WERI-Rb-1 (cell line): Measurements from ENCODE around the gene CBFA2T3.

ENCODE experiments used
- DNase-seq: peaks from one replicate; pipeline ENCODE4 v3.0.0-alpha.2; 2020
- H3K27ac ChIP-seq: fragments of 250-450 bp; sonication (Bioruptor Pico); 2 replicates; pipeline ENCODE4 v1.5.1; 2020; ENCODE audit warnings: mild to moderate bottlenecking, moderate library complexity
- H3K27me3 ChIP-seq: fragments of 250-450 bp; sonication (Bioruptor Pico); 2 replicates; pipeline ENCODE4 v1.5.1; 2021; ENCODE audit warnings: mild to moderate bottlenecking, low read depth, moderate library complexity; ENCODE audit not compliant: insufficient read depth, severe bottlenecking
- H3K36me3 ChIP-seq: fragments of 250-450 bp; sonication (Bioruptor Pico); 2 replicates; pipeline ENCODE4 v1.5.1; 2020; ENCODE audit warnings: mild to moderate bottlenecking, moderate library complexity
- H3K4me3 ChIP-seq: 2 replicates; pipeline ENCODE4 v1.5.1; 2011; ENCODE audit warnings: low read depth, mild to moderate bottlenecking, control low read depth, low read length
- H3K9me3 ChIP-seq: fragments of 250-450 bp; sonication (Bioruptor Pico); 2 replicates; pipeline ENCODE4 v1.5.1; 2021; ENCODE audit warnings: mild to moderate bottlenecking, moderate library complexity; ENCODE audit not compliant: severe bottlenecking
- TF ChIP-seq, protein P1 (sequence below): IDR thresholded peaks from 2 replicates; pipeline ENCODE4 v1.5.1; 2011; ENCODE audit warnings: low read depth, mild to moderate bottlenecking, control low read depth, inconsistent platforms, low read length

CBFA2T3 gene

DNA sequence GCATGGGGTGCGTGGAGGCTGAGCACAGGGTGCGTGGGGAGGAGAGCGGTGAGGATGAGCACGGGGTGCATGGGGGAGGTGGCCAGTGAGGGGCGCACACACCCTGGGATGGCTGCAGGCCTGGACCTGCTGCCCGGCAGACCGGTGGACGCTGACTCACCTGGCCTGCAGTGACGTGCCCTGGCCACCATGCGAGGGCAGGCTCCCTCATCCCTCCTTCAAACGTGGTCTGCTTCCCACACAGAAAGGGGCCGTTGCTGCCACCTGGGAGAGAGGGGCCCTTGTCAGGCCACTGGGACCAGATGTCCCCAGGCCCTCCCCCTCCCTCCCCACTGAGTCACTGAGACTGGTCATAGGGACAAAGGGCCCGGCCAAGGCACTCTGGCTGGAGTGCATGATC lies 145.2 kb downstream of the CBFA2T3 start:
- Histone ChIP-seq H3K36me3 (no peaks in the 10 kb centered on the region), H3K27ac (no peak overlapping the region), H3K4me3 (no peak overlapping the region), H3K27me3 (no peaks in the 10 kb centered on the region), H3K9me3 (no peaks in the 10 kb centered on the region)
- TF ChIP-seq, protein P1, sequence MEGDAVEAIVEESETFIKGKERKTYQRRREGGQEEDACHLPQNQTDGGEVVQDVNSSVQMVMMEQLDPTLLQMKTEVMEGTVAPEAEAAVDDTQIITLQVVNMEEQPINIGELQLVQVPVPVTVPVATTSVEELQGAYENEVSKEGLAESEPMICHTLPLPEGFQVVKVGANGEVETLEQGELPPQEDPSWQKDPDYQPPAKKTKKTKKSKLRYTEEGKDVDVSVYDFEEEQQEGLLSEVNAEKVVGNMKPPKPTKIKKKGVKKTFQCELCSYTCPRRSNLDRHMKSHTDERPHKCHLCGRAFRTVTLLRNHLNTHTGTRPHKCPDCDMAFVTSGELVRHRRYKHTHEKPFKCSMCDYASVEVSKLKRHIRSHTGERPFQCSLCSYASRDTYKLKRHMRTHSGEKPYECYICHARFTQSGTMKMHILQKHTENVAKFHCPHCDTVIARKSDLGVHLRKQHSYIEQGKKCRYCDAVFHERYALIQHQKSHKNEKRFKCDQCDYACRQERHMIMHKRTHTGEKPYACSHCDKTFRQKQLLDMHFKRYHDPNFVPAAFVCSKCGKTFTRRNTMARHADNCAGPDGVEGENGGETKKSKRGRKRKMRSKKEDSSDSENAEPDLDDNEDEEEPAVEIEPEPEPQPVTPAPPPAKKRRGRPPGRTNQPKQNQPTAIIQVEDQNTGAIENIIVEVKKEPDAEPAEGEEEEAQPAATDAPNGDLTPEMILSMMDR = peak; percentile 49
- DNase-seq = peak; percentile 37

DNA sequence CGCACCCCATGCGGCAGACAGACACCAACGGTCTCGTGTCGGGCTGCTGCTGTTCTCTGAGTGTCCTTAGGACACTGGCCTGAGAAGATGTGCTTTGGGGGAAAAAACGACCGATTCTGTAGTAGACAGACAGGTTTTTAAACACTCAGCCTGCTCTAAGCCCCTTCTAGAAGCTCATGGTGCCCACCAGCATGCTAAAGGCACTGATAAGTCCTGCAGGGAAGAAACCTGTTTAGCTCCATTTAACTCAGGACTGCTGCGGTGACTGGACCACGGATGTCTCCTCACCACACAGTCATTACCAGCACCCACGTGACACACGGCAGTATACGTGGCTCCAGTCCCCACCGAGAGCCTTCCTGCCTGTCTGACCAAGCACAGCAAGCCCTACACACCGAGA lies 146.2 kb downstream of the CBFA2T3 start:
- H3K27me3 ChIP-seq = no peaks in the 10 kb centered on the region
- no peaks in the 10 kb centered on the region for H3K36me3 ChIP-seq
- TF ChIP-seq, protein P1 = no peak
- no peak overlapping the region for H3K27ac ChIP-seq
- H3K4me3 ChIP-seq = no peak overlapping the region
- no peak for DNase-seq
- no peaks in the 10 kb centered on the region for H3K9me3 ChIP-seq

DNA sequence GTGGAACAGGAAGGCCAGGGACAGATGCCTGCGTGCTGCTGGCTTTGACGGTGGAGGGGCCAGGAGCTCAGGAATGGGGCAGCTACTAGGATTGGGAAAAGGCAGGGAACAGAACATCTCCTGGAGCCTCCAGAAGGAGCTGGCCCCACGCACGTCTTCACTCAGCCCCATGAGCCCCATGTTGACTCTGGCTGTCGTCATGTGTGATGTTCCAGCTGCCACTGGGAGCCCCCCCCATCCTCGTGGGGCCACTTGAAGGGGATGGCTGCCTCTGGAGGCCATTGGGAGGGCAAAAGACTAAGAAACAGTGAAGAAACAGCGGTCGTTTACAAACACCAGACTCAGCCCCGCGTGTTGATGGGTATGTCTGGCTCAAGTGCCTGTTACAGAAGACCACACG lies 146.7 kb downstream of the CBFA2T3 start:
- TF ChIP-seq, protein P1 = no peak
- H3K36me3 ChIP-seq = no peaks in the 10 kb centered on the region
- no peak overlapping the region for H3K4me3 ChIP-seq
- H3K27ac ChIP-seq = no peak overlapping the region
- no peaks in the 10 kb centered on the region for H3K27me3 ChIP-seq
- DNase-seq = no peak
- no peaks in the 10 kb centered on the region for H3K9me3 ChIP-seq

DNA sequence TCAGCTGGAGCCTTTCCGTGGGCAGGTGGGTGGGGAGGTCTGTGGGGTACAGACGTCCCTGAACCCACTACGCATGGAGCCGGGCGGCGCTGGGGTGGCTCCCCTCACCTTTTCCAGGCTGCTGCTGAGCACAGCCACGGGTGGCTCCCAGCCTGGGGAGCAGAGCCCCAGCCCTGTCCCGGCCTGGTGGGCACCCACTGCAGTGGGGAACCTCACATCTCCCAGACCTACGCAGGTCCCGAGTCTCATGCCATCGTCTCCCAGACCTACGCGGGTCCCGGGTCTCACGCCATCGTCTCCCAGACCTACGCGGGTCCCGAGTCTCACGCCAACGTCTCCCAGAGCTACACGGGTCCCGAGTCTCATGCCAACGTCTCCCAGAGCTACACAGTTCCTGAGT lies 148.3 kb downstream of the CBFA2T3 start:
- TF ChIP-seq, protein P1 = no peak
- no peaks in the 10 kb centered on the region for H3K9me3 ChIP-seq
- H3K4me3 ChIP-seq = no peak overlapping the region
- no peak overlapping the region for H3K27ac ChIP-seq
- no peaks in the 10 kb centered on the region for H3K36me3 ChIP-seq
- H3K27me3 ChIP-seq = no peaks in the 10 kb centered on the region
- no peak for DNase-seq

DNA sequence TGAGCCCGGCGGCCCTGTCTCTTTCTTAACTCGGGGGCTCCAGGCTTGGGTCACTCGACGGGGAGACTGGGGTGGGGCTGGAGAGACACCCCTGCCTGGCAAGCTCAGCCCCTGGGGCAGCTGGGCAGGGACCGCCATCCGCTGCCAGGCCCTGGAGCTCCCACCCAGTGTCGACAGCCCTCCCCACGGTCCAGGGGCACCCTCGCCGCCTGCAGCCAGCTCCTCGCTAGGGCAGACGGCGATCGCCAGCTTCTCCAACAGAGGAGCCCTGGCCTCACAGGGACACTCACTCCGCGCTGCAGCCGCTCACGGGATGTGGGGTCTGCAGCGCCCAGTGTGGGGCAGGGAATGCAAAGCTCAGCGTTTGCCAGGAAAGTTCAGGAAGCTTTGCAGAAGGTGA lies 149.3 kb downstream of the CBFA2T3 start:
- Histone ChIP-seq H3K9me3 (no peaks in the 10 kb centered on the region), H3K27me3 (no peaks in the 10 kb centered on the region), H3K27ac (no peak overlapping the region), H3K36me3 (no peaks in the 10 kb centered on the region), H3K4me3 (no peak overlapping the region)
- DNase-seq = no peak
- TF ChIP-seq, protein P1 = no peak

DNA sequence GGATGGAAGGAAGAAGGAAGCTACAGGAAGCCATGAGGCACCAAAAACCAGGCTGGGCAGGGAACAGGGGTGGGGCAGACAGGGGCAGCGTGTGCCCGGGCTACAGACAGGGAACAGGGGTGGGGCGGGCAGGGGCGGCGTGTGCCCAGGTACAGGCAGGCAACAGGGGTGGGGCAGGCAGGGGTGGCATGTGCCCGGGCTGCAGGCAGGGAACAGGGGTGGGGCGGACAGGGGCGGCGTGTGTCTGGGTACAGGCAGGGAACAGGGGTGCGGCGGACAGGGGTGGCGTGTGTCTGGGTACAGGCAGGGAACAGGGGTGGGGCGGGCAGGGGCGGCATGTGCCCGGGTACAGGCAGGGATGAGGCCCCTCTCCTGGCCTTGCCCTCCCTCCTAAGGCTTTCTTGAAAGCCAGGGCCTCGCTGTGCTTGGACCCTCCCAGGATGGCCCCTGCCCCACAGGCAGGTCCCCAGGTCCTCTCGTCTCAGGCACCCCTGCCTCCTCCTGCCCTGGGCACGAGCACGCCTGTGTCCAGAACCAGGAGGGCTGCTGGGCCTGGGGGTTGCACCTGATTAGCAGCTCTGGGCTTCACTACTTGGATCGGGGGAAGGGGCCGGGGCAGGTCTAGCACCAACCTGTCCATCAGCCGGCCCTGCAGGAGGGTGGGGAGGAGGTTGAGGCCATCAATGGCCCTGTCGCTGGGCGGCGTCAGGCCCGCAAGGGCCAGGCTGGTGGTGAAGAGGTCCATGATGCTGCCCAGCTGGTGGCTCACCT lies 150.8 kb downstream of the CBFA2T3 start:
- no peaks in the 10 kb centered on the region for H3K9me3 ChIP-seq
- H3K27ac ChIP-seq = no peak overlapping the region
- no peak for DNase-seq
- H3K27me3 ChIP-seq = no peaks in the 10 kb centered on the region
- H3K36me3 ChIP-seq = no peaks in the 10 kb centered on the region
- TF ChIP-seq, protein P1 = no peak
- H3K4me3 ChIP-seq = no peak overlapping the region
